ENCODE data around the gene NRDE2. TPM values are rescaled to one million over a fixed set of nuclear protein-coding genes. Genes with fewer than 3 reads are reported as not detected.

Gene NRDE2
- total RNA-seq, 1 experiment from 2014 or later, result 18.0 TPM

DNA sequence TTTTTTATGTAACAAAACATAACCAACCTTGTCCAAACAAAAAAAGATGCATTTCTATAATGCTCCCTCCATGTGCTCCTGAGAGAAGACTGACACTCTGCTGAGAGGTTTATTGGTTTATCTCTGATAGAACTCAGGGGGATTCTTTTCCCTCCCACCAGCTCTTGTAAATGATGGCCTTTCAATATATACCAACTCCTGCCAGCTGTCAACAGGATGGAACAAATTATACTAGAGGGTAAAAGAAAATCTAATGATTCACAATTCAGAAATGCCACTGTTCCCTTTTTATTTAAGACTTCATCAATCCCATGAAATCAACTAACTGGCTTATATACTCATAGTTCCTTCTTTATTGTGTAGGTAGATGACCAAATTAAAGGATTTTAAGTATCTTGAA is 50.0 kb downstream of the NRDE2 start:
- ChIA-PET POLR2A (no interaction called here), CTCF (no interaction called here)
- H3K36me3 Mint-ChIP-seq (ENCODE audit: insufficient read depth, unreplicated experiment), result peaks cover 30% of the 10 kb centered on the region
- no peaks in the 10 kb centered on the region for H3K4me1 Mint-ChIP-seq (ENCODE audit: low read depth, unreplicated experiment)
- BruUV-seq (replicated peaks), result no TSS peak
- no peak overlapping the region for H3K27ac Mint-ChIP-seq (ENCODE audit: unreplicated experiment)
- intact Hi-C loops (cut with micrococcal nuclease; ENCODE audit: unreplicated experiment), result no loop called here
- Histone ChIP-seq H3K4me1 (no peaks in the 10 kb centered on the region), H3K9me3 (no peaks in the 10 kb centered on the region), H3K27me3 (replicated peaks; ENCODE audit: control insufficient read depth, insufficient read depth, low read length) (no peaks in the 10 kb centered on the region), H3K36me3 (ENCODE audit: control insufficient read depth, insufficient read depth, low read length) (no peaks in the 10 kb centered on the region; the same call in none of the 2 replicates), H3K4me3 (ENCODE audit: low read depth, low read length) (no peak overlapping the region)
- TF ChIP-seq CTCF (IDR thresholded peaks at IDR 0.05; ENCODE audit: insufficient read depth in 1 of 2, low read depth in 1 of 2, low read length in 1 of 2, severe bottlenecking in 1 of 2, unreplicated experiment in 1 of 2), result no peak
- no peaks in the 10 kb centered on the region for H3K9me3 Mint-ChIP-seq (ENCODE audit: unreplicated experiment)
- no peak overlapping the region for H3K4me3 Mint-ChIP-seq (ENCODE audit: unreplicated experiment)
- DNase-seq, result no peak
- H3K27me3 Mint-ChIP-seq (ENCODE audit: insufficient read depth, unreplicated experiment), result no peaks in the 10 kb centered on the region

- H3K36me3 Mint-ChIP-seq (ENCODE audit: insufficient read depth, unreplicated experiment), result peaks cover 30% of the 10 kb centered on the region
- TF ChIP-seq CTCF (IDR thresholded peaks at IDR 0.05; ENCODE audit: insufficient read depth in 1 of 2, low read depth in 1 of 2, low read length in 1 of 2, severe bottlenecking in 1 of 2, unreplicated experiment in 1 of 2), result no peak
- Histone ChIP-seq H3K36me3 (ENCODE audit: control insufficient read depth, insufficient read depth, low read length) (no peaks in the 10 kb centered on the region; the same call in none of the 2 replicates), H3K9me3 (no peaks in the 10 kb centered on the region), H3K27me3 (replicated peaks; ENCODE audit: control insufficient read depth, insufficient read depth, low read length) (no peaks in the 10 kb centered on the region), H3K4me3 (ENCODE audit: low read depth, low read length) (no peak overlapping the region), H3K4me1 (no peaks in the 10 kb centered on the region)
- intact Hi-C loops (cut with micrococcal nuclease; ENCODE audit: unreplicated experiment), result no loop called here
- BruUV-seq (replicated peaks), result no TSS peak
- ChIA-PET POLR2A (no interaction called here), CTCF (no interaction called here)
- H3K27me3 Mint-ChIP-seq (ENCODE audit: insufficient read depth, unreplicated experiment), result no peaks in the 10 kb centered on the region
- no peak for DNase-seq
- H3K27ac Mint-ChIP-seq (ENCODE audit: unreplicated experiment), result no peak overlapping the region
- H3K4me1 Mint-ChIP-seq (ENCODE audit: low read depth, unreplicated experiment), result no peaks in the 10 kb centered on the region
- H3K9me3 Mint-ChIP-seq (ENCODE audit: unreplicated experiment), result no peaks in the 10 kb centered on the region
- no peak overlapping the region for H3K4me3 Mint-ChIP-seq (ENCODE audit: unreplicated experiment)
Observed at GRCh38 chr14:90281261-90281660, 50.5 kb downstream of the NRDE2 start.

- H3K4me3 Mint-ChIP-seq (ENCODE audit: unreplicated experiment), result no peak overlapping the region
- H3K27me3 Mint-ChIP-seq (ENCODE audit: insufficient read depth, unreplicated experiment), result no peaks in the 10 kb centered on the region
- no peak overlapping the region for H3K27ac Mint-ChIP-seq (ENCODE audit: unreplicated experiment)
- no TSS peak for BruUV-seq (replicated peaks)
- H3K9me3 Mint-ChIP-seq (ENCODE audit: unreplicated experiment), result no peaks in the 10 kb centered on the region
- Histone ChIP-seq H3K27me3 (replicated peaks; ENCODE audit: control insufficient read depth, insufficient read depth, low read length) (no peaks in the 10 kb centered on the region), H3K36me3 (ENCODE audit: control insufficient read depth, insufficient read depth, low read length) (no peaks in the 10 kb centered on the region; the same call in none of the 2 replicates), H3K4me1 (no peaks in the 10 kb centered on the region), H3K4me3 (ENCODE audit: low read depth, low read length) (no peak overlapping the region), H3K9me3 (no peaks in the 10 kb centered on the region)
- intact Hi-C loops (cut with micrococcal nuclease; ENCODE audit: unreplicated experiment), result no loop called here
- H3K4me1 Mint-ChIP-seq (ENCODE audit: low read depth, unreplicated experiment), result no peaks in the 10 kb centered on the region
- ChIA-PET CTCF (no interaction called here), POLR2A (no interaction called here)
- DNase-seq, result no peak
- H3K36me3 Mint-ChIP-seq (ENCODE audit: insufficient read depth, unreplicated experiment), result peaks cover 33% of the 10 kb centered on the region
- no peak for TF ChIP-seq CTCF (IDR thresholded peaks at IDR 0.05; ENCODE audit: insufficient read depth in 1 of 2, low read depth in 1 of 2, low read length in 1 of 2, severe bottlenecking in 1 of 2, unreplicated experiment in 1 of 2)
Observed at GRCh38 chr14:90280096-90280495, 51.6 kb downstream of the NRDE2 start.

Measured in Caco-2 (cell line).